Gastrocnemius medialis (tissue), 4 donors: ENCODE data around the gene EEFSEC.

Source experiments
- POLR2A ChIP-seq, 2 donors: fragments of 450-650 bp; IDR thresholded peaks; one replicate each; pipeline ENCODE4 v1.6.1; 2017; ENCODE audit warnings: antibody characterized with exemption in 2 of 2, mild to moderate bottlenecking in 2 of 2, moderate library complexity in 2 of 2
- TF ChIP-seq, protein P1 (sequence below), 5 experiments: fragments of 450-650 bp in 3 of 5; fragments of 200-600 bp in 2 of 5; sonication (generic) in 2 of 5; IDR thresholded peaks in 4 of 5; conservative IDR thresholded peaks in 1 of 5; 1 replicate in 4 of 5; 2 replicates in 1 of 5; pipeline ENCODE4 v1.5.1; 2016 to 2019; ENCODE audit warnings: antibody characterized with exemption in 5 of 5, mild to moderate bottlenecking in 3 of 5, moderate library complexity in 3 of 5

DNA sequence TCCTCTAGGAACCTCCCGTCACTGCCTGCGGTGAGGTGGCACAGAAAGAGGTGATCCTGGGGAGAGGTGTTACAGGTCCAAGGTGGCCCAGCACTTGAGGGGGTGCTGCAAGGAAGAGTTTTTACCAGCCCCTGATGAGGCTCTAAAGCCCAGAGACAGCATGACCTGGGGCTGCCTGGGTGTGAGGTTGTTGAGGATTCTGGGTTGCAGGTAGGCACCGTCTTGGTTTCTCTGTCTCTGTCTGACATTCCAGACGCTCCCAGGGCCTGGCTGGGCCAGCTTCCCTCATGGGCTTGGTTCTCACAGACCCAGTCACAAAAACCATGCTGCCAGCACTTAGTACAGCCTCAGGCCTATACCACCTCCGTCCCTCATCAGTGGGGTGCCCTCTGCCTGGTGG, 282.3 kb downstream of the EEFSEC start:
- TF ChIP-seq, protein P1, sequence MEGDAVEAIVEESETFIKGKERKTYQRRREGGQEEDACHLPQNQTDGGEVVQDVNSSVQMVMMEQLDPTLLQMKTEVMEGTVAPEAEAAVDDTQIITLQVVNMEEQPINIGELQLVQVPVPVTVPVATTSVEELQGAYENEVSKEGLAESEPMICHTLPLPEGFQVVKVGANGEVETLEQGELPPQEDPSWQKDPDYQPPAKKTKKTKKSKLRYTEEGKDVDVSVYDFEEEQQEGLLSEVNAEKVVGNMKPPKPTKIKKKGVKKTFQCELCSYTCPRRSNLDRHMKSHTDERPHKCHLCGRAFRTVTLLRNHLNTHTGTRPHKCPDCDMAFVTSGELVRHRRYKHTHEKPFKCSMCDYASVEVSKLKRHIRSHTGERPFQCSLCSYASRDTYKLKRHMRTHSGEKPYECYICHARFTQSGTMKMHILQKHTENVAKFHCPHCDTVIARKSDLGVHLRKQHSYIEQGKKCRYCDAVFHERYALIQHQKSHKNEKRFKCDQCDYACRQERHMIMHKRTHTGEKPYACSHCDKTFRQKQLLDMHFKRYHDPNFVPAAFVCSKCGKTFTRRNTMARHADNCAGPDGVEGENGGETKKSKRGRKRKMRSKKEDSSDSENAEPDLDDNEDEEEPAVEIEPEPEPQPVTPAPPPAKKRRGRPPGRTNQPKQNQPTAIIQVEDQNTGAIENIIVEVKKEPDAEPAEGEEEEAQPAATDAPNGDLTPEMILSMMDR (IDR thresholded peaks at IDR 0.05 in 4 of 5, conservative IDR thresholded peaks at IDR 0.05 in 1 of 5) = no peak
- TF ChIP-seq POLR2A (IDR thresholded peaks at IDR 0.05) = no peak
